ENCODE measurements around the gene RAB22A.

- TF ChIP-seq CTCF (conservative IDR thresholded peaks at IDR 0.05 in 1 of 2, IDR thresholded peaks at IDR 0.05 in 1 of 2; ENCODE audit: extremely low read depth in 1 of 2, insufficient read depth in 1 of 2, low read depth in 1 of 2, low read length in 2 of 2) (no peak), EZH2 (IDR thresholded peaks at IDR 0.05; ENCODE audit: borderline replicate concordance, low read length) (no peak)
Measured at GRCh38 chr20:58407201-58407873, 97.8 kb downstream of the RAB22A start.

Measured in mammary epithelial cell (primary cell).